CD4-positive, alpha-beta T cell treated with Interleukin-15 for 4 hours (primary cell): ENCODE measurements around the gene EXT2.

Source experiments
- DNase-seq: peaks from one replicate; pipeline ENCODE4 v3.0.0-alpha.2; 2020; ENCODE audit warnings: low spot score

Gene EXT2

DNA sequence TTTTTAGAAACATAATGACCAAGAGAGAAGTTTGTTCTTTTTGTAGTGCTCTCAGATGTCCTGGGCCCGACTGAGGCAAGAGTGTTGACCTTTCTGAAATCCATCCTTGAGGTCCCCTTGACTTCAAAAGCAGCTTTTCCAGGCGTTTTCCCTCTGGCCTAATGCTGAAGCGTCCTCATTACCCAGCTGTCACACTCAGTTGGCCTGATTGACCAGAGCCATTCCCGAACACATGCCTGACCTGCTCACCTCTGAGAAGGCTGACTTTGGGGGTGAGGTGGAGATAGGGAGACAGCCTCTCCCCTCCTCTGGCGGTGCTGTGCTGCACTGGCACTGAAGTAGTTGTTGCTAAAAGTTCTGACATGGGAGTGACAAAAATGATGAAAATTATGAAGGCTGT lies 147.6 kb downstream of the EXT2 start:
- no peak for DNase-seq

DNA sequence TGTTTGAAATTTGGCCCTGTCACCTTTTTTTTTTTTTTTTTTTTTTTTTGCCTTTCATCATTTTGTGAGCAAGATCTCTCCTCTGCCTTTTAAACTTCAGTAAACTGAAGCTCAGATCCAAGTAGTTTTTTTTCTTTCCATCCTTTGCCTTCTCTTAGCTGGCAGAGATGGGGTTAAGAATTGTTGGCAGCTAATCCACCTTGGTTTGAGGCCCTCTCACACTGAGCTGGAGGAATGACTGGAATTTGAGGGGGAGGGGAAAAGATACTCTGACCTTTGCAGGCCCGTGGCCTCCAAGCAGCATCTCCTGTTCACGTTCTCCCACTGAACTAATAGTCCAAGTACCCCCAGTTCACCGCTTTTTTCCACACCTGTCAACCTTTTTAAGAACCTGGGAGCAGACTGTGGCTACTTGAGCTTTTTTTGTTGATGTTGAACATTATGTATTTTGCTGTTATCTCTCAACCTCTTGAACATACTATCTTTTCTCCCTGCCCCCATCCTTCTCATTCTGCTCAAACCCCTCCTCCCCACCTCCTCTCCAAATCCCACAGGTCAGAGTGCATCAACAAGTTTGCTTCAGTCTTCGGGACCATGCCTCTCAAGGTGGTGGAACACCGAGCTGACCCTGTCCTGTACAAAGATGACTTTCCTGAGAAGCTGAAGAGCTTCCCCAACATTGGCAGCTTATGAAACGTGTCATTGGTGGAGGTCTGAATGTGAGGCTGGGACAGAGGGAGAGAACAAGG lies 148.3 kb downstream of the EXT2 start:
- no peak for DNase-seq

DNA sequence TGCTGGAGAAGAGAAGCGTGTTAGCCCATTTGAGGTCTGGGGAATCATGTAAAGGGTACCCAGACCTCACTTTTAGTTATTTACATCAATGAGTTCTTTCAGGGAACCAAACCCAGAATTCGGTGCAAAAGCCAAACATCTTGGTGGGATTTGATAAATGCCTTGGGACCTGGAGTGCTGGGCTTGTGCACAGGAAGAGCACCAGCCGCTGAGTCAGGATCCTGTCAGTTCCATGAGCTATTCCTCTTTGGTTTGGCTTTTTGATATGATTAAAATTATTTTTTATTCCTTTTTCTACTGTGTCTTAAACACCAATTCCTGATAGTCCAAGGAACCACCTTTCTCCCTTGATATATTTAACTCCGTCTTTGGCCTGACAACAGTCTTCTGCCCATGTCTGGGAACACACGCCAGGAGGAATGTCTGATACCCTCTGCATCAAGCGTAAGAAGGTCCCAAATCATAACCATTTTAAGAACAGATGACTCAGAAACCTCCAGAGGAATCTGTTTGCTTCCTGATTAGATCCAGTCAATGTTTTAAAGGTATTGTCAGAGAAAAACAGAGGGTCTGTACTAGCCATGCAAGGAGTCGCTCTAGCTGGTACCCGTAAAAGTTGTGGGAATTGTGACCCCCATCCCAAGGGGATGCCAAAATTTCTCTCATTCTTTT lies 149.3 kb downstream of the EXT2 start:
- DNase-seq: no peak

DNA sequence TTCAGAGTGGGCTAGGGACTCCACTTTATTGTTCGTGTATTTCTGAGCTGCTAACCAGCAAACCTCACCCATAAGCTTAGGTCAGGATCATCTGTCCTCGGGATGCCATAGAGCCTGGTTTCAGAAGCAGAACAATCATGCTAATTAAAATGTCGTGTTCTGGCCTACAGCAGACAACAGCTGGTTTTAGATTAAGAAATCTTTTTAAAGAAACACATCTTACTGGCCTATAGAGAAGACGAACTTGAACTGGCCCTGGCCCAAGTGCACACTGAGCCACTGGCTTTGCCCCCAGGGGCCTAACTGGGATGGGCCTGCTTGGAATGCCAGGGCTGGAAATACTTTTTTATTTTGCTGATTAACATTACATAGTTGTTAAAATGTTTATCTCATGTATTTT lies 151.2 kb downstream of the EXT2 start:
- DNase-seq: no peak

DNA sequence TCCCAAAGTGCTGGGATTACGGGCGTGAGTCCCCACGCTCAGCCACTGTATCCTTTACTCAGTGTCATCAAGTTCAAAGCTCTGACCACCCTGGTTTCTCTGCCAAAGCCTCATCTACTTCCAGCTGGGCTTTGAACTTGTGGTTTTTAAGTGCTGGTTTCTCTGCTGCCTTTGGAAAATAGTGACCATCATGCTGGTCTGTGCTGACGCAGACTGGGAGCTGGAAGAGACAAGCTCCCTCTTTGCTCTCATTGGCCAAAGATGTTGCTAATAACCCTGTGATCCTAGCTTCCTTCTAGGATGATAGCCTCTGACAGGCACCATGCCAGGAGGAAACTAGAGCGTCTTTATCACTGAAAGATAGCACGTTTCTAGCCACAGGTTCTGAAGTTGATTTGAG lies 152.0 kb downstream of the EXT2 start:
- DNase-seq: no peak

DNA sequence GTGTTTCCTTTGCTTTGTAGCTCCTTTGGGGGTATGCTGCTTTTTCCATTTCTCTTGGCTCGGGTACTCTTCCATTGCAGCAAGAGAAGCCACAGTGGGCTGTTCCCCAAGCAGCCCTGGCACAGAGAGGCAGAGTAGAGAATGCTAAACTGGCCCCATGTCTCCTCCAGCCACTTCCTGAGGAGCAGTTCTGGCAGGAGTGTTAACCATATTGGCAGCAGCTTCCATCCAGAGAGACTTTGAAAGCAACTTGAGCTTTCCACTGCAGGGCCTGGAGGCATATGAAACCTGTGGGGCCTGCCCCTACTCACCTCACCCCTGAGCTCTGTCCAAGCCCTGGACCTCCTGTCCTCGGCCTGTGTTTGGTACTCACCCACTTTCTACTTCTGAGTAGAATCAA lies 152.6 kb downstream of the EXT2 start:
- no peak for DNase-seq

DNA sequence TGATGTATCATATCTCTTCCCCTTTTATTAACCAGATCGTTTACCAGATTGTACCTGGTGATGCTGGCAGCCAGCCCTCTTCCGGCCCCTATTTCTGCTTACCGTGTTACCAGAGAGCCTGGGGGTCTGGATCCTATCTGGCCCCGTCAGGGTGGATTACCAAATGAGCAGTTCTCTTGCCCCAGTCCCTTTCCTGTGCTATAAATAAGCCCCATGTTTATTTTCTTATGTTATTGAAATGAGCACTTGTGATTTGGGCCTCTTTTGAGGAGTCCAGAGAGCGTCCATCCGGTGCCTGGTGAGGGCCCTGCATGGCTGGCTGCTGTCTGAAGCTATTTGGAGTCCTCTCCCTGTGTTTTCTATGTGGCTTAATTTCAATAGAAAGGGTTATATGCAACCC lies 154.9 kb downstream of the EXT2 start:
- DNase-seq: no peak

DNA sequence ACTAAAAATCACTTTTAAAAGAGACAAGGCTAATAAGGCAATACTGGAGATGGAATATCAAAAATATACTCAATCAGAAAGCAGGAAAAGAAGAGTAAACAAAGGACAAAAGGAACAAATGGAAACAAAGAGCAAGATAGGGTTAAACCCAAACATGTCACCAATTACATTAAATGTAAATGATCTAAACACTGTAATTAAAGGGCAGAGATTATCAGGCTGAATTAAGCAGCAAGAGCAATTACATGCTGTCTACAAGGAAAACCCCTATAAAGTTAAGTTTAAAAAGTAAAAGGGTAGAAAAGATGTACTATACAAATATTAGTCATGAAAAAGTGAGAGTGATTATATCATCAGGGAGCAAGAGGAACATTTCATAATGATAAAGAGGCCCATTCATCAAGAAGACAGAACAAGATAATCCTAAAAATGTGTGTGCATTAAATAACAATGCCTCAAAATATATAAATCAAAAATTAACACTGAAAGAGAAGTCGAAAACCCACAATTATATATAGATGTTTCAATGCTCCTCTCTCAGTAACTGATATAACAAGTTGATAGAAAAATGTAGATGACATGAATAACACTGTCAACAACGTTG lies 157.6 kb downstream of the EXT2 start:
- DNase-seq: no peak

DNA sequence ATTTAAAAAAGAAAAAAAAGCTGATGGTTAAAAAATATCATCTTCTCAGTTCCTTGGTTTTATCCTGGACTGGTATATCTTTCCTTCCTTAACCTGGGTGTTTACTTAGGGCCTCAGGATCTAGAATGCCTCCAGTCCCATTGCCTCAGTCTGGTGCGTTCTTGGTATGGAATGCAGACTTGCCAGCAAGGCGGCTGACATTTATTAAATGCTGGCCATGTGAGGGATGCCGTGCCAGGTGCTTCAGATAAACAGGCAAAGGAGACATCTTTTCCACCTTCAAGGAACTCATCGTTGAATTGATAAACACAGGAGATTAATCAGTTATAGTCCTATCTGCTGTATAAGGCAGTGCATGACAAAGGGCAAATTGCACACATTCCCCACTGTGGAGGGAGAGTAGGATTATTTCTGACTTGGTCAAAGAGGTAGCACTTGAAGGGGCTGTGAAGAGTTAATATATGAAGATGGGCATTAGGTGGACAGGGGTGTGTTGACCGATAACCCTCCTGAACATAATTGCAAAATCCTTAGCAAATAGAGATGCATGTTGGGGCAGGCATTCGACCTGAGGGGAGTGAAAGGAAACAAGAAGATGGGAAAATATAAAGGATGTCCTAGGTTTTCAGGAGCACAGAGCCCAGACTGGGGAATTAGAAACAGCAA lies 160.1 kb downstream of the EXT2 start:
- no peak for DNase-seq

DNA sequence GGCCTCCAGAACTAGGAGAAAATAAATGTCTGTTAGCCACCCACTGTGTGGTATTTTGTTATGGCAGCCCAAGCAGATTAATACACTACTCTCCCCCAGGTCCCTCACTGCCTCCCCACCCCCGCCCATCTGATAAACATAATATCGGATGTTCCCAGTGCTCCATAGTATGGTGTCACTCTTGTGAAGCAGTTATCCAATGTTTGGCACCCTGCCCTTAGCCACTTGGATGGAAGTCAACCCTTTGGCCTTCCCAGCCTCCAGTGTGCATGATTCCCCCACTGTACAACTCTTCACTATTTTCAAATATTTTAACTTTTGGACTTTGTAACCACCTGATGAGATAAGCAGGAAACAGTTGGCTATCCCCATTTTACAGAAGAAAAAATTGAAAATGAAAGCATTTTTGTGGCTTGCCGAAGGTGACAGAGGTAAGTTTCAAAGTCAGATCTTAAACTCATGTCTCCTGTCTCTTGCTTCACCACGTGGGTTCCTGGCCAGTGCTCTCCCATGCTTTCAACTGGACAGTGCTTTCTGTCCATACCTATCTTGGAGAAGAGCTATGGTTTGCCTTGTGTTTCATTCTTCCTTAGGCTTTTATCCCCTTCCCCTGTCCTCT lies 161.3 kb downstream of the EXT2 start:
- no peak for DNase-seq

DNA sequence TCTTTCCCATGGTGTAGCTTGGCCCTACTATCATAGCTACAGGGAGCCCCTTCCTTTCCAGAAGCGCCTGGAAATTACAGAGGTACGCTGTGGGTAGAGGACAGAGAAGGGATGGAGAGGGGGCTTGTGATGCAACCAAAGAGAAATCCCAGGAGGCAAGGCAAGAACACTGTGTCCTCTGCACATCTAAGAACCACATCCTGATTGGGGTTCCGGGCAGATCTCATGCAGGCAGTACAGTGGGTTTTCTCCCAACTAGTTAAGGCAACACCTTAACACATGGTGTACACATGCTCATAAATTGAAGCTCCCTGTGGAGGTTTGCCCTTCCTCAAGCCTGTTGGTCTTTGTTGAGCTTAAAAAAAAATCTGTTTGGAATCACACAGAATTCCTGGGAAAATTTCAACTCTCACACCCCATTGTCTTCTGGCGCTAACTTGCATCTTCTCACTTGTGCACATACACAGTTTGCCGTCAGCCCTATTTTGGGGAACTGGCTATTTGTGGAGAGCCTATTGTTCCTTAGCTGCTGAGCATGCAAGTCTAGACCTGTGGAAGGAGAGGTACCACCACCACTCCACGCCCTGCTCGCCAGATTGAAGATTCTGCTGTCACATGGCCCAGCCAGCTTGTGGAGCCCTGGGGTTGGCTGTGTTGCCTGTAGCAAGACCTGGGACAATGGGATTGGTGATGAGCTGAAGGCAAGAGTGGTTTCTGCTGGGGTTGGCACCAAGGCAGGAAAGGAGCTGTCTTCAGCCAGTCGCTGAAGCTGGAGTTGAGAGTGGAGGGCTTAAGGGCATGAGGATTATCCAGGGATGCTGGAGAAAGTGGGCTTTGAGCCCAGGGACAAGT lies 162.1 kb downstream of the EXT2 start:
- no peak for DNase-seq

DNA sequence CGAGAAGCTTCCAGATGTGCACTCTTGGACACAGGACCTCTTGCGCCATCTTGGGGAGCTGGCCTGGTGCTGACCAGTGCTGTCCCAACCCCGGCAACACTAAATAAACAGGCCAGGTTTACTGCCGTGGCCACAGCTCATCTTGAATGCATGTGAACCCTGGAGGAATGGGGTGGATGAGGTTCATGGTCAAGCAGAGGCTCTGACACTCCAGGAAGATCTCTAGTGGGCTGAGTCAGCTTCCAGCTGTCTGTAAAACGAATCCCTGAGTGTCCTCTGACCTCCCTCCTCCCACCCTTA lies 162.7 kb downstream of the EXT2 start:
- no peak for DNase-seq

DNA sequence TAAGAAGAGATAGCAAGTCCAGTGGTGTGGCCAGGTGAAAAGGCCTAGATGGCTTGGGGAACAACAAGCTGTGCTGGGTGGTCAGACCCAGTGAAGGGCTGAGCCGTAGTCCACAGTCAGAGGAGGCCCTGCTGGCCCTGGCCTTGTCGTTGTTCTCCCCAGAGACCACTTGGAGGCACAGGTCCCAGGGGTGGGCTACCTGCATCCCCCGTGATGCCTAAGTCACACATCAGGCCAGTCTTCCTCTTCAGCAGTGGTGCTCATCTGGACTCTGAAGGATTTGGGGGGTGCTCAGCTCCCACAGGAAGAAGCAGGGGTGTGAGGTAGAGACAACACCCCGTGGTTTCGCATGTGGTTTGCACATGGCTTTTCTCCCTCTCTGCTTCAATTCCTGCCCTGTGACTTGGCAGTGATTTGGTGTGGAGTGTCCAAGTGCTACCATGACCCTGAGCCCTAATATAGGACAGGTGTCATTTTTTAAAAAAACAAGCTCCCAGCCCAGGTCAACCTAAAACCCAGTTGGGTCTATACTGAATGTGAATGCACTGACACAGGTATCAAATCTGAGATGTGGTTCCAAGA lies 163.5 kb downstream of the EXT2 start:
- no peak for DNase-seq

DNA sequence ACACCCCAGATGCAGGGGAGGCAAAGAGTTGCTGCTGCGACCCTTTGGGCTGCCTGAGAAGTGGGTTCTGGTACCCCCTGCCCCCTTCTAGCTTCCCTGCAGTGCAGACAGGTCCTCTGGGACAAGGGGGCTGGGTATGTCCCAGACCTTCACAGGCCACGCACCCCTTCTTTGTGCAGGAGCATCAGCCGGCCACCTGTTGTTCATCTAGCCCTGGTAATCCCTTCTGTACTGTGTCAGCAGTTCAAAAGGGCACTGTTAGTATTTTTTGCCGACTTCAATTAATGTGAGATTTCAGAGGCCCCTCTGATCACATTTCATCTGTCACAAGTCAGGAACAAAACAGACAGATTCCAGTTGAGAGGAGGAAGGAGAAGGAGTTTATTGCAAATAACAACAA lies 164.6 kb downstream of the EXT2 start:
- DNase-seq: no peak

DNA sequence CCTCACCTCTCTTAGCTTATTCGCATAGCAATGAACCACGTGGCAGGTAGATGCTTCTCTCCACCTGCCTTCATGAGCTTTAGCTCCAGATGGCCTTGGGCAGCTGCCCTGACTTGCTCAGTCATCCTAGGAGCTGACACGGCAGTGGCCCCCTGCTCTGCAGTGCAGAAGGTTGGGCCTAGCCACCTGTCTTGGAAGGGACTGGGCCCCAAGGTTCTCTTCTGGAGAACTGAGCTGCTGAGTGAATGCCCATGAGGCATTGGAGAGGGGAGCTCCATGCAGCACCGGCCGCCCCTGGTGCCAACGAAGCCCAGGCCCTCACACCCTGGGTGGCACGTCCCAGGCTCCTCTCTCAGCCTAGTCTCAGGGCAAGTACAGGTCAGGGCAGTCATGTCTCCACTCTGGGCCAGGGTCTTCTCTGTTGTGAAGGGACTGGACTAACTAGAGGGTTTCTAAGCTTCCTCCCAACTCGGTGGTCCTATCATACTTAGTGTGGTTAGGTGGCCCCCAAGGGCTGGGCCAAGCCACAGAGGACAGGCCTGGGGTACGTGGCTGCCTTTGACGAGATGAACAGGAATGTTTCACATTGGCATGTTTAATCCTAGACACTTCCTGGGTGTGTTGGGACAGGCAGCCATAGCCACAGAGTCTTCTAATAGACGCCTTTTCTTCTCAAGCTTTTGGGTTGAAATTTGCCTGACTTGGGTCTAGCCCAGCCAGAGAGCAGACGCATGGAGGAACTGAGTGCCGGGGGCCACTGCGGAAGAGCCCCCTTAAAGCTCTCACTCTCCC lies 166.5 kb downstream of the EXT2 start:
- DNase-seq: no peak

DNA sequence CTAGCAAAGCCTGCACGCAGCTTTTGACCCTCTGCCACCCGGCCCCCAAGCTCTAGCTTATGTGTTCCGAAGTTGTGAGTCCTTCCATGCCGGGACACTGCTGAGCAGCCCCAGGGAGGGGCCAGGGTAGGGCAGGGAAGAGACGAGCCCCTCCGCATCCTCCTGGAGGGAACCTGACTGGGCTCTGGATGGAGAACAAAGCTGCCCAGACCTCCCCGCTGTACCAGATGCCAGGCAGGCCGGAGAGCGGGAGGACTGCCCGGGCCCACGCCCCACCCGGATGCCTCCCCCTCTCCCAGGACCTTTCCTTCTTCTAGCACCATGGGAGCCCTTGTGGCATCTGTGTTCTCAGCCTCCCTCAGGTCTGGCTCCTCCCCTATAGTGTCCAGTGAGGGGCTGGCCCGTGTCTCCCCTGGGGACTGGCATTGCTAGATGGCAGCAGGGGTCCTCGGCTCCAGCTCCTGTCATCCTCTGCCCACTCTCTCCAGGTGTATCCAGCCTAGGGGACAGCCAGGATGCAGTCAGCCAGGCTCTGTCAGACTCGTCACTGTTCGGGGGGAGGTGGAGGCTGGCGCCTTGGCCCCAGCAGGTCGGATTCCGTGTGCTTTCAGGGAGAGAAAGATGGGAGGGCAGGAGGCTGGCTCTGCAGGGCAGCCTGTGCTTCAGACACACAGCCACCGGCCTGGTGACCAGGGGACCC lies 168.4 kb downstream of the EXT2 start:
- DNase-seq: no peak

DNA sequence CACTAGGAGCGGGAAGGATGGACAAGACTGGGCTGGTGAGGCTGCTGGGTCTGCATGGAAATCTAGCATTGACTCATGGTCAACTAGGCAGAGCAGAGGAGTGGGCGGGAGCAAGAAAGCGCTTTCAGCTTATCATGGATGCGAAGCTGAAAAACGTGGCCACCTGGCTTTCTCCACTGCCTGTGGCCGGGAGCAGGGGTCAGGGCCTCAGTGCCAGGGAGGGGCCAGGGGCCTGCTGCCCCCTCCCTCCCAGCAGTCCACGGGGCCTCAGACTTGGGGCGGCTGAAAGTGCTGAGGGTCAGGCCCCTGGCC lies 168.9 kb downstream of the EXT2 start:
- DNase-seq: no peak

DNA sequence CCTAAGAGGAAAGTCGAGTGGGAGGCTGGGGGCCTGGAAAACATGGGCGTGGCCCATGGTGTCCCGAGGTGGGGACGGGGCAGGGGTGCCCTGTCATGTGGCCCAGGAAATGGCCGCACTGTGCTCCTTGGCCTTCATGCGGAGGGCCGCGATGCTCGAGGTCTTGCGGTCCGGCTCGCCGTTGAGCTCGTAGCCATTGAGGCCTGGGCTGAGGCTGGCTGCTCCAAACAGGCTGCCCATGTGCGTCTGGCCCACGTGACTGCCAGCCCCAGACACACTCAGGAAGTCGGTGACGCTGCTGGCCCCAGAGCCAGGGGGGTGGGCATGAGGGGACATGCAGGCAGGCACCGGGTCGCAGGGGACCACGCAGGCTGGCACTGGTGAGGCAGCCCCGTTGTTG lies 169.3 kb downstream of the EXT2 start:
- no peak for DNase-seq

DNA sequence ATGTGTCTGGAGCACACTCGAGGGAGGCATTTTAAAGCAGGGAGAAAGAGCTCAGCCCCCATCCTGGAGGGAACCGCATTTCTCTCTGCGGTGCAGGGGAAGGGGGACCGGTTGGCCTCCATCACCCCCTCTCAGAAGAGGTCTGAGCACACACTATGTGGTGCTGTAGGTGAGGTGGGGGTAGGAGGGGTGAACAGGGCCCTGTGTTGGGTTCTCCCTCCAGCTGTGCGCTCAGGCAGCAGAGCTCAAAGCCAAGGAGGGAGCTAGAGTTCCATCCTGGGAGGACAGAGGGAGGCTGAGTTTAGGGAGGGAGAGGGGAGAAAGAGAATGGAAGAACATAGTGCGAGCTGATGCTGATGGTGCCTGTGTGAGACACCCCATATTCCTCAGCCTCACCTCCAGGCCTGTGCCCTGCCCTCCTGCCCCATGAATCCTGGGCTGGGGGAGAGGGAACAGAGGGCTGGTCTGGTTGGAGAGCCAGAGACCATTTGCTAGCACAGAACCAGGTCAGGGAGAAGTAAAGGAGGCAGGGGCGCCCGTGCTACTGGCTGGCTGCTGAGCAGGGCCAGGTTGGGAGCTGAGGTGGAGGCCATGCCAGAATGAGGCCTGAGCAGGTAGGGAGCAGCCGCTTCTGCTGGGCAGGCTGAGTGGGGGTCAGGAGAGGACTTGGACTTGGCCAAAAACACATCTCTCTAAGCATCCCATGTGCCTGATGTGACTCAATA lies 170.7 kb downstream of the EXT2 start:
- no peak for DNase-seq
